ENCODE measurements around the gene MAIP1.

DNA sequence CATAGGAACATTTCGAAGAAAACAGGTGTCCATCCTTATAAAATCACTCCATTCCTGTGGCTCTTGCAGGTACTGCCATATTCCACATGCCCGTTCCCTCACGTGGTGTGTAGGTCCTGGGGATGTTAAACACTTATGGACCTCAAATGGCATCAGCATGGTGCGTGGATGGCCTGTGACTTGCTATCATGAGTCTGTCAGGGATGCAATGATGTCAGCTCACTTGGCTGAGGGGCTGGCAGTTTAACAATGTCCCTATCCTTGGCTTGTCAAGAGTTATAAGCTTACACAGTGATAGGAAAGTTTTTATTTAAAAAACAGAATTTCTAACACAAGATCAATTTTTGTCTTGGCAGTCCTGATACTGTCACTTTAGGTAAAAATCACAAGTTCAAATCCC, 28.8 kb downstream of the MAIP1 start:
- TF ChIP-seq POLR2AphosphoS5 (IDR thresholded peaks at IDR 0.05; ENCODE audit: borderline replicate concordance, low read depth, low read length) (no peak), EZH2 (IDR thresholded peaks at IDR 0.05) (no peak)

Measured in SK-N-MC (cell line).